Caco-2 (cell line): Measurements from ENCODE around the gene TMEM258. TPM values are rescaled to one million over a fixed set of nuclear protein-coding genes. Genes with fewer than 3 reads are reported as not detected.

ENCODE experiments used
- BruUV-seq: library from RNA; stranded (reverse); fragments of 400-500 nt; replicated peaks from 2 replicates; lab custom pipeline; 2021; lab: Mats Ljungman, UMichigan
- CTCF ChIA-PET: fragments of 300-600 bp; sonication (Branson Sonifier 250); formaldehyde crosslinking; loops from one replicate; lab custom pipeline; 2022; ENCODE audit warnings: antibody characterized with exemption; lab: Charles Lee
- POLR2A ChIA-PET: fragments of 300-600 bp; sonication (Branson Sonifier 250); formaldehyde crosslinking; loops from one replicate; lab custom pipeline; 2022; ENCODE audit warnings: antibody characterized with exemption; lab: Charles Lee
- DNase-seq, 2 experiments: peaks; one replicate each; pipeline versions ENCODE4 v3.0.0 to v3.0.0-alpha.2; 2020 to 2022
- H3K27me3 ChIP-seq: replicated peaks from 2 replicates; pipeline ENCODE4 v1.6.0; 2011; ENCODE audit warnings: low read length; ENCODE audit not compliant: control insufficient read depth, insufficient read depth
- H3K36me3 ChIP-seq: 2 replicates; pipeline ENCODE4 v1.5.1; 2011; ENCODE audit warnings: low read length; ENCODE audit not compliant: control insufficient read depth, insufficient read depth
- H3K4me1 ChIP-seq: fragments of 250-450 bp; sonication (Bioruptor Pico); 2 replicates; pipeline ENCODE4 v1.5.1; 2020; ENCODE audit warnings: mild to moderate bottlenecking
- H3K4me3 ChIP-seq: 2 replicates; pipeline ENCODE4 v1.5.1; 2011; ENCODE audit warnings: low read depth, mild to moderate bottlenecking, control low read depth, low read length
- H3K9me3 ChIP-seq: fragments of 250-450 bp; sonication (Bioruptor Pico); 2 replicates; pipeline ENCODE4 v1.5.1; 2020; ENCODE audit warnings: mild to moderate bottlenecking, moderate library complexity
- H3K27ac Mint-ChIP-seq: one replicate; pipeline ENCODE4 v1.8.0; 2022; ENCODE audit warnings: mixed read lengths; ENCODE audit not compliant: unreplicated experiment
- H3K27me3 Mint-ChIP-seq: one replicate; pipeline ENCODE4 v1.8.0; 2022; ENCODE audit warnings: mixed read lengths; ENCODE audit not compliant: insufficient read depth, unreplicated experiment
- H3K36me3 Mint-ChIP-seq: one replicate; pipeline ENCODE4 v1.8.0; 2022; ENCODE audit warnings: mild to moderate bottlenecking, mixed read lengths; ENCODE audit not compliant: insufficient read depth, unreplicated experiment
- H3K4me1 Mint-ChIP-seq: one replicate; pipeline ENCODE4 v1.8.0; 2022; ENCODE audit warnings: low read depth, mixed read lengths; ENCODE audit not compliant: unreplicated experiment
- H3K4me3 Mint-ChIP-seq: one replicate; pipeline ENCODE4 v1.8.0; 2022; ENCODE audit warnings: mild to moderate bottlenecking, moderate library complexity, mixed read lengths; ENCODE audit not compliant: unreplicated experiment
- H3K9me3 Mint-ChIP-seq: one replicate; pipeline ENCODE4 v1.8.0; 2022; ENCODE audit warnings: mixed read lengths; ENCODE audit not compliant: unreplicated experiment
- CTCF ChIP-seq, 2 experiments: fragments of 200-600 bp in 1 of 2; IDR thresholded peaks; 1 replicate in 1 of 2; 2 replicates in 1 of 2; pipeline versions ENCODE4 v1.5.1 to v1.8.0; 2011 to 2022; ENCODE audit warnings: antibody characterized with exemption in 1 of 2, control low read depth in 1 of 2, inconsistent platforms in 1 of 2, low read depth in 1 of 2, low read length in 1 of 2, mild to moderate bottlenecking in 1 of 2, moderate library complexity in 1 of 2; ENCODE audit not compliant: insufficient read depth in 1 of 2, severe bottlenecking in 1 of 2, unreplicated experiment in 1 of 2
- intact Hi-C: fragments of 100-400 bp; cut with micrococcal nuclease; formaldehyde crosslinking; loops from one replicate; pipeline ENCODE4 v1.10.0; 2022; ENCODE audit not compliant: unreplicated experiment
- total RNA-seq: library from RNA; stranded (reverse); gene quantifications from 2 replicates; pipeline ENCODE4 v1.2.3, GENCODE V29; 2022

Gene TMEM258
- total RNA-seq, 1 experiment from 2014 or later: 197 TPM

DNA sequence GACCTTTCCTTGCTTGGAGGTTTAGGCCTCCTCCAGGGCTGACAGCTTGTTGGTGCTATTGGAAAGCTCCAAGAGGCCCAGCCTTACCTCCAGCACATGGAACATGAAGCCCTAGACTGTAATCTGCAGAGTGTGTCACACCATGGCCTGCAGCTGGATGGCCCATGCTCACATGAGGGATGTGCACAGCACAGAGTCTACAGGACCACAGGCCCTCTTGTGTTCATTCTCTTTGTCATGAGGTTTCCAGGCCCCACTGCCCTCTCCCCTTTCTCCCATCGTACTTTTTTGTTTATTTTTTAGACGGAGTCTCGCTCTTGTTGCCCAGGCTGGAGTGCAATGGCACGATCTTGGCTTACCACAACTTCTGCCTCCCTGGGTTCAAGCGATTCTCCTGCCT lies 14.4 kb upstream of the TMEM258 start:
- Mint-ChIP-seq H3K4me3 (no peak overlapping the region), H3K4me1 (no peaks in the 10 kb centered on the region), H3K27me3 (no peaks in the 10 kb centered on the region), H3K9me3 (no peaks in the 10 kb centered on the region), H3K27ac (no peak overlapping the region), H3K36me3 (peaks cover 76% of the 10 kb centered on the region)
- intact Hi-C loops: no loop called here
- H3K36me3 ChIP-seq: peaks cover 8% of the 10 kb centered on the region
- no peak for TF ChIP-seq CTCF (IDR thresholded peaks at IDR 0.05; ENCODE audit: insufficient read depth in 1 of 2, low read depth in 1 of 2, low read length in 1 of 2, severe bottlenecking in 1 of 2, unreplicated experiment in 1 of 2)
- H3K4me1 ChIP-seq: no peaks in the 10 kb centered on the region
- ChIA-PET POLR2A (interaction anchor here (0.6 to 1.5 kb wide), 2 partner anchors 8 to 60 kb away, joined by 3 to 4 read pairs; no protein-coding TSS in a partner anchor), CTCF (interaction anchor here (1.3 kb wide), 1 partner anchor 10 kb away, joined by 6 read pairs; no protein-coding TSS in a partner anchor)
- BruUV-seq: no TSS peak
- no peaks in the 10 kb centered on the region for H3K27me3 ChIP-seq
- DNase-seq: no peak
- H3K4me3 ChIP-seq: no peak overlapping the region
- no peaks in the 10 kb centered on the region for H3K9me3 ChIP-seq

- H3K9me3 Mint-ChIP-seq: no peaks in the 10 kb centered on the region
- peaks cover 71% of the 10 kb centered on the region for H3K36me3 Mint-ChIP-seq
- H3K4me1 Mint-ChIP-seq: peaks cover 7% of the 10 kb centered on the region
- no peak for DNase-seq
- H3K4me1 ChIP-seq: peaks cover 6% of the 10 kb centered on the region; the same call in 1 of the 2 replicates
- no peaks in the 10 kb centered on the region for H3K27me3 ChIP-seq
- BruUV-seq: no TSS peak
- intact Hi-C loops: no loop called here
- ChIA-PET POLR2A (no interaction called here), CTCF (interaction anchor here (0.8 kb wide), 1 partner anchor 11 kb away, joined by 3 read pairs; the partner anchor contains the start of gene FADS1)
- H3K27ac Mint-ChIP-seq: no peak overlapping the region
- H3K9me3 ChIP-seq: no peaks in the 10 kb centered on the region
- H3K4me3 Mint-ChIP-seq: no peak overlapping the region
- TF ChIP-seq CTCF (IDR thresholded peaks at IDR 0.05; ENCODE audit: insufficient read depth in 1 of 2, low read depth in 1 of 2, low read length in 1 of 2, severe bottlenecking in 1 of 2, unreplicated experiment in 1 of 2): no peak
- no peak overlapping the region for H3K4me3 ChIP-seq
- H3K27me3 Mint-ChIP-seq: no peaks in the 10 kb centered on the region
- peaks cover 7% of the 10 kb centered on the region for H3K36me3 ChIP-seq
Measured at GRCh38 chr11:61805146-61805545, 12.7 kb upstream of the TMEM258 start.

DNA sequence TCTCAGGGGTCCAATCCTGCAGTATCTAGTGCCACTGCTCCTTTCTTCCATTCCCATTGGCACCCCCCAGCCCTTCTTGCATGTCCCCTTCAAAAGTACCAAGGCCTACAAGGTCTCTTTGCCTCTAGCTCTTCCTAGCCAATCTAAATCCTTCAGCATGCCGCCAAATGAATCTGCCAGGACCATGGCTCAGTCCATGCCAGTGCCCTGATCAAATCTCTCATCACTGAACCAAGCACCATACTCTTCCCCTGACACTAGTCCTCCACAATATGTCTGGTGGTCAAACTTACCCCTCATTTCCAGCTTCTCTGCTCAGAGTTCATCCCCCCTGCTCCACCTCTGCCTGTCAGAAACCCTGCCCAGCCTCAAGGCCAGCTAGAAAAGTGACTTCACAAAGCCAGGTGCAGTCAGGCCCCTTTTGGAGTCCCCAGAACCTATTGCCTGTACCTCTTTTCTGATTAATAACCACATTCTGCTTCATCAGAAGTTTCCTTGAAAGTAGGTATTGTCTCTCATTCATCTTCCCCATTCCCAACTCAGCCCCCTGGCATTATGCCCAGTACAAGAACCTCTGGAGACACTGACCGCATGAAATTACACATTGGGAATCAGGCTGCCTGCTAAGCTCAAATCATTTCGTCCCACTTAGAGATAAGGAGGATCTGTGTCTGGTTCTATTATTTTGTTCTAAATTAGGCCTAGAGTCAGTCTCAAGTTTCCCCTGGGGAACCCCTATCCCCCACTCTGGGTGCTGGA lies 11.7 kb upstream of the TMEM258 start:
- no peak overlapping the region for H3K27ac Mint-ChIP-seq
- no peak for TF ChIP-seq CTCF (IDR thresholded peaks at IDR 0.05; ENCODE audit: insufficient read depth in 1 of 2, low read depth in 1 of 2, low read length in 1 of 2, severe bottlenecking in 1 of 2, unreplicated experiment in 1 of 2)

More for the DNA sequence above, 11.7 kb upstream of the TMEM258 start:
- Histone ChIP-seq H3K9me3 (no peaks in the 10 kb centered on the region), H3K4me3 (no peak overlapping the region), H3K4me1 (peaks cover 6% of the 10 kb centered on the region; the same call in 1 of the 2 replicates), H3K27me3 (no peaks in the 10 kb centered on the region), H3K36me3 (peaks cover 7% of the 10 kb centered on the region)
- CTCF ChIA-PET: no interaction called here
- peaks cover 71% of the 10 kb centered on the region for H3K36me3 Mint-ChIP-seq
- H3K4me1 Mint-ChIP-seq: peaks cover 7% of the 10 kb centered on the region
- BruUV-seq: no TSS peak
- DNase-seq: no peak
- H3K4me3 Mint-ChIP-seq: no peak overlapping the region
- no peaks in the 10 kb centered on the region for H3K27me3 Mint-ChIP-seq
- POLR2A ChIA-PET: no interaction called here
- no peaks in the 10 kb centered on the region for H3K9me3 Mint-ChIP-seq
- intact Hi-C loops: no loop called here
